ENCODE results near the gene PRKAA1. TPM values are rescaled to one million over a fixed set of nuclear protein-coding genes. Genes with fewer than 3 reads are reported as not detected.
"Not testable (repeated sequence)": the region's sequence is repeated elsewhere in the genome, so short reads cannot be mapped to it uniquely, and the experiment has no call there.

The PRKAA1 gene
- total RNA-seq, 1 donor from 2014 or later = 65.6 TPM

DNA sequence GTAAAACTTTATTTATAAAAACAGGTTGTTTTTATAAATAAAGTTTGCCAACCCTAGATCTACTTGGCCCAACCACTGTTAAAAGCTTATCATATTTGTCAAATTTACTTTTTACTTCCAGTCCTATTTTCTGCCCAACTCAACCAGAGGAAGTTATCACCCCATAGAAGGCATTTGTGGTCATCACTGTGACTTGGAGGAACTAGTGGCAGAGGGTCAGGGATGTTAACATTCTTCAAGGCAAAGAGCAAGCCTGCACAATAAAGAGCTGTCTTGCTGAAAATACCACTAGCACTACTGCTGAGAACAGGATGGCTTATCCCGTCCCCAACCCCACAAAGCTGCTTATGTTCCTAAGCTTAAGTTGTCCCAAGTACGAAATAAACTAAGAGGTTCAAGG, 64.7 kb downstream of the PRKAA1 start:
- no peak overlapping the region for H3K9ac ChIP-seq (ENCODE audit: low read length)
- no peak for TF ChIP-seq EZH2 (IDR thresholded peaks at IDR 0.05; ENCODE audit: insufficient read depth, low read length)
- TF ChIP-seq, protein P1, sequence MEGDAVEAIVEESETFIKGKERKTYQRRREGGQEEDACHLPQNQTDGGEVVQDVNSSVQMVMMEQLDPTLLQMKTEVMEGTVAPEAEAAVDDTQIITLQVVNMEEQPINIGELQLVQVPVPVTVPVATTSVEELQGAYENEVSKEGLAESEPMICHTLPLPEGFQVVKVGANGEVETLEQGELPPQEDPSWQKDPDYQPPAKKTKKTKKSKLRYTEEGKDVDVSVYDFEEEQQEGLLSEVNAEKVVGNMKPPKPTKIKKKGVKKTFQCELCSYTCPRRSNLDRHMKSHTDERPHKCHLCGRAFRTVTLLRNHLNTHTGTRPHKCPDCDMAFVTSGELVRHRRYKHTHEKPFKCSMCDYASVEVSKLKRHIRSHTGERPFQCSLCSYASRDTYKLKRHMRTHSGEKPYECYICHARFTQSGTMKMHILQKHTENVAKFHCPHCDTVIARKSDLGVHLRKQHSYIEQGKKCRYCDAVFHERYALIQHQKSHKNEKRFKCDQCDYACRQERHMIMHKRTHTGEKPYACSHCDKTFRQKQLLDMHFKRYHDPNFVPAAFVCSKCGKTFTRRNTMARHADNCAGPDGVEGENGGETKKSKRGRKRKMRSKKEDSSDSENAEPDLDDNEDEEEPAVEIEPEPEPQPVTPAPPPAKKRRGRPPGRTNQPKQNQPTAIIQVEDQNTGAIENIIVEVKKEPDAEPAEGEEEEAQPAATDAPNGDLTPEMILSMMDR (IDR thresholded peaks at IDR 0.05; ENCODE audit: insufficient read depth, low read depth, low read length) = no peak
- H3K4me2 ChIP-seq (ENCODE audit: low read length) = no peak overlapping the region
- no peaks in the 10 kb centered on the region for H3K9me3 ChIP-seq (ENCODE audit: insufficient read depth, low read depth, low read length)
- no peak overlapping the region for H3K4me3 ChIP-seq (ENCODE audit: insufficient read depth, low read depth, low read length)
- peaks cover 23% of the 10 kb centered on the region for H3K4me1 Mint-ChIP-seq (ENCODE audit: low read depth, unreplicated experiment)
- no peaks in the 10 kb centered on the region for H3K79me2 ChIP-seq (ENCODE audit: insufficient read depth, low read length)
- peaks cover 22% of the 10 kb centered on the region for H3K4me1 ChIP-seq (ENCODE audit: insufficient read depth, low read length)
- FAIRE-seq = no peak
- H3K27ac ChIP-seq (ENCODE audit: low read depth, low read length) = no peak overlapping the region
- H4K20me1 ChIP-seq (ENCODE audit: insufficient read depth, low read length) = no peaks in the 10 kb centered on the region
- no peaks in the 10 kb centered on the region for H3K36me3 ChIP-seq (ENCODE audit: insufficient read depth, low read length)
- DNase-seq (ENCODE audit: low read depth) = no peak
- no peak overlapping the region for H2AFZ ChIP-seq (ENCODE audit: low read depth, low read length)
- no peaks in the 10 kb centered on the region for H3K36me3 Mint-ChIP-seq (ENCODE audit: low read depth, unreplicated experiment)
- H3K27me3 ChIP-seq (ENCODE audit: insufficient read depth, low read length) = no peaks in the 10 kb centered on the region
- no peaks in the 10 kb centered on the region for H3K9me3 Mint-ChIP-seq (ENCODE audit: unreplicated experiment)
- H3K27ac Mint-ChIP-seq (ENCODE audit: unreplicated experiment) = no peak overlapping the region
- no peak overlapping the region for H3K4me3 Mint-ChIP-seq (ENCODE audit: unreplicated experiment)
- no peaks in the 10 kb centered on the region for H3K27me3 Mint-ChIP-seq (ENCODE audit: low read depth, unreplicated experiment)

DNA sequence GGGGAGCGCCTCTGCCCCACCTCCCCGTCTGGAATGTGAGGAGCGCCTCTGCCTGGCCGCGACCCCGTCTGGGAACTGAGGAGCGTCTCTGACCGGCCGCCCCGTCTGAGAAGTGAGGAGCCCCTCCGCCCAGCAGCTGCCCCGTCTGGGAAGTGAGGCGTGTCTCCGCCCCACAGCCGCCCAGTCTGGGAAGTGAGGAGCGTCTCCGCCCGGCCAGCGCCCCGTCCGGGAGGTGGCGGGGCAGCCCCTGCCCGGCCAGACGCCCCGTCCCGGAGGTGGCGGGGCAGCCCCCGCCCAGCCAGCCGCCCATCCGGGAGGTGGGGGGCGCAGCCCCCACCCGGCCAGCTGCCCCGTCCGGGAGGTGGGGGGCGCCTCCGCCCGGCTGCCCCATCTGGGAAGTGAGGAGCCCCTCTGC, 75.7 kb downstream of the PRKAA1 start:
- not testable (repeated sequence) for H3K79me2 ChIP-seq (ENCODE audit: insufficient read depth, low read length); H3K27me3 Mint-ChIP-seq (ENCODE audit: low read depth, unreplicated experiment); H3K4me2 ChIP-seq (ENCODE audit: low read length); H3K9me3 ChIP-seq (ENCODE audit: insufficient read depth, low read depth, low read length); DNase-seq (ENCODE audit: low read depth); H3K4me1 ChIP-seq (ENCODE audit: insufficient read depth, low read length); H4K20me1 ChIP-seq (ENCODE audit: insufficient read depth, low read length); H3K9ac ChIP-seq (ENCODE audit: low read length); H3K36me3 ChIP-seq (ENCODE audit: insufficient read depth, low read length); H3K4me3 ChIP-seq (ENCODE audit: insufficient read depth, low read depth, low read length); H3K4me3 Mint-ChIP-seq (ENCODE audit: unreplicated experiment); H3K27ac ChIP-seq (ENCODE audit: low read depth, low read length); H3K27me3 ChIP-seq (ENCODE audit: insufficient read depth, low read length); FAIRE-seq; H3K4me1 Mint-ChIP-seq (ENCODE audit: low read depth, unreplicated experiment); H2AFZ ChIP-seq (ENCODE audit: low read depth, low read length); H3K27ac Mint-ChIP-seq (ENCODE audit: unreplicated experiment)
- peaks cover 19% of the 10 kb centered on the region for H3K36me3 Mint-ChIP-seq (ENCODE audit: low read depth, unreplicated experiment)
- peaks cover 12% of the 10 kb centered on the region for H3K9me3 Mint-ChIP-seq (ENCODE audit: unreplicated experiment)

DNA sequence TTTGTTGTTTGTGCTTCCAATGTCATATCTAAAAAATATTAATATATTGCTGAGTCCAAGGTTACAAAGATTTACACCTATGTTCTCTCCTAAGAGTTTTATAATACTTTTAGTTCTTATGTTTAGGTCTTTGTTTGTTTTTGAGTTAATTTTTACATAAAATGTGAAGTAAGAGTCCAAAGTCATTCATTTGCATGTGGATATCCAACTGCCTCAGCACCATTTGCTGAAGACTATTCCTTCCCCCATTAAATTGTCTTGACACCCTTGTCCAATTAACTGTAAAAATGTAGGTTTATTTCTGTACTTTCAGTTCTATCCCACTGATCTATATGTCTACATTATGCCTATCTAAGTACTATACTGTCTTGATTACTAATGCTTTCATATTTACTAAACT, 78.1 kb downstream of the PRKAA1 start:
- H3K9ac ChIP-seq (ENCODE audit: low read length) = no peak overlapping the region
- no peak for TF ChIP-seq EZH2 (IDR thresholded peaks at IDR 0.05; ENCODE audit: insufficient read depth, low read length)
- TF ChIP-seq, protein P1 (IDR thresholded peaks at IDR 0.05; ENCODE audit: insufficient read depth, low read depth, low read length) = no peak
- H3K27me3 Mint-ChIP-seq (ENCODE audit: low read depth, unreplicated experiment) = no peaks in the 10 kb centered on the region
- H3K4me1 ChIP-seq (ENCODE audit: insufficient read depth, low read length) = peaks cover 2% of the 10 kb centered on the region
- H3K9me3 Mint-ChIP-seq (ENCODE audit: unreplicated experiment) = peaks cover 12% of the 10 kb centered on the region
- no peak overlapping the region for H3K4me3 ChIP-seq (ENCODE audit: insufficient read depth, low read depth, low read length)
- no peak overlapping the region for H3K27ac ChIP-seq (ENCODE audit: low read depth, low read length)
- H3K36me3 ChIP-seq (ENCODE audit: insufficient read depth, low read length) = no peaks in the 10 kb centered on the region
- peaks cover 5% of the 10 kb centered on the region for H3K9me3 ChIP-seq (ENCODE audit: insufficient read depth, low read depth, low read length)
- H3K36me3 Mint-ChIP-seq (ENCODE audit: low read depth, unreplicated experiment) = peaks cover 17% of the 10 kb centered on the region
- H4K20me1 ChIP-seq (ENCODE audit: insufficient read depth, low read length) = no peaks in the 10 kb centered on the region
- H3K27ac Mint-ChIP-seq (ENCODE audit: unreplicated experiment) = no peak overlapping the region
- no peak overlapping the region for H3K4me3 Mint-ChIP-seq (ENCODE audit: unreplicated experiment)
- FAIRE-seq (no peak), DNase-seq (ENCODE audit: low read depth) (no peak)
- no peak overlapping the region for H2AFZ ChIP-seq (ENCODE audit: low read depth, low read length)
- peaks cover 5% of the 10 kb centered on the region for H3K4me1 Mint-ChIP-seq (ENCODE audit: low read depth, unreplicated experiment)
- no peaks in the 10 kb centered on the region for H3K27me3 ChIP-seq (ENCODE audit: insufficient read depth, low read length)
- H3K4me2 ChIP-seq (ENCODE audit: low read length) = no peak overlapping the region
- H3K79me2 ChIP-seq (ENCODE audit: insufficient read depth, low read length) = no peaks in the 10 kb centered on the region

Measured in astrocyte (in vitro differentiated cells and primary cell).